Measurements from ENCODE around the gene CKLF. TPM values are rescaled to one million over a fixed set of nuclear protein-coding genes. Genes with fewer than 3 reads are reported as not detected.

The CKLF gene
- total and polyA plus RNA-seq, 2 experiments from 2014 or later, result 64.2 to 108 TPM

- in situ Hi-C loops (cut with MboI), result no loop called here
- Histone ChIP-seq H3K4me3 (no peak overlapping the region), H3K27me3 (replicated peaks; ENCODE audit: insufficient read depth) (no peaks in the 10 kb centered on the region), H3K4me2 (ENCODE audit: unreplicated experiment) (no peak overlapping the region), H2AFZ (no peak overlapping the region), H3K9ac (no peak overlapping the region), H3K9me3 (ENCODE audit: low read depth) (no peaks in the 10 kb centered on the region), H3K36me3 (ENCODE audit: low read depth) (no peaks in the 10 kb centered on the region), H3K4me1 (ENCODE audit: insufficient read depth) (no peaks in the 10 kb centered on the region), H4K20me1 (ENCODE audit: insufficient read depth) (no peaks in the 10 kb centered on the region), H3K27ac (no peak overlapping the region), H3F3A (ENCODE audit: insufficient read depth) (no peaks in the 10 kb centered on the region), H3K79me2 (ENCODE audit: insufficient read depth) (peaks cover 42% of the 10 kb centered on the region), H3K9me2 (ENCODE audit: insufficient read depth) (no peaks in the 10 kb centered on the region)
- 96 to 98% methylated on average over 3 of the region's 3 CpGs for WGBS, 2 experiments (ENCODE audit: low coverage in 1 of 2, low lambda C conversion rate in 2 of 2, missing lambda C conversion rate in 2 of 2)
- TF ChIP-seq EZH2 (IDR thresholded peaks at IDR 0.05; ENCODE audit: insufficient read depth, poor library complexity, severe bottlenecking), result no peak
- TF ChIP-seq EZH2phosphoT487 (IDR thresholded peaks at IDR 0.05; ENCODE audit: insufficient read depth, low read depth), result no peak
- no peak for DNase-seq
These were observed 9.2 kb downstream of the CKLF start for GRCh38 chr16:66561381-66562080.

- in situ Hi-C loops (cut with MboI), result no loop called here
- Histone ChIP-seq H3K27me3 (replicated peaks; ENCODE audit: insufficient read depth) (no peaks in the 10 kb centered on the region), H2AFZ (no peak overlapping the region), H3K79me2 (ENCODE audit: insufficient read depth) (peaks cover 33% of the 10 kb centered on the region), H3K27ac (no peak overlapping the region), H3K4me1 (ENCODE audit: insufficient read depth) (no peaks in the 10 kb centered on the region), H4K20me1 (ENCODE audit: insufficient read depth) (no peaks in the 10 kb centered on the region), H3K9me3 (ENCODE audit: low read depth) (no peaks in the 10 kb centered on the region), H3K36me3 (ENCODE audit: low read depth) (no peaks in the 10 kb centered on the region), H3K9me2 (ENCODE audit: insufficient read depth) (no peaks in the 10 kb centered on the region), H3F3A (ENCODE audit: insufficient read depth) (peaks cover 2% of the 10 kb centered on the region; the same call in 1 of the 2 replicates), H3K9ac (no peak overlapping the region), H3K4me3 (no peak overlapping the region), H3K4me2 (ENCODE audit: unreplicated experiment) (no peak overlapping the region)
- WGBS, 2 experiments (ENCODE audit: low coverage in 1 of 2, low lambda C conversion rate in 2 of 2, missing lambda C conversion rate in 2 of 2), result 91 to 100% methylated on average over 1 of the region's 1 CpG
- no peak for DNase-seq
- no peak for TF ChIP-seq EZH2 (IDR thresholded peaks at IDR 0.05; ENCODE audit: insufficient read depth, poor library complexity, severe bottlenecking)
- no peak for TF ChIP-seq EZH2phosphoT487 (IDR thresholded peaks at IDR 0.05; ENCODE audit: insufficient read depth, low read depth)
These were observed 10.0 kb downstream of the CKLF start for GRCh38 chr16:66562409-66562808.

- WGBS, 2 experiments (ENCODE audit: low coverage in 1 of 2, low lambda C conversion rate in 2 of 2, missing lambda C conversion rate in 2 of 2), result 82 to 87% methylated on average over 2 of the region's 2 CpGs
- in situ Hi-C loops (cut with MboI), result no loop called here
- Histone ChIP-seq H3K79me2 (ENCODE audit: insufficient read depth) (peaks cover 28% of the 10 kb centered on the region), H3K4me2 (ENCODE audit: unreplicated experiment) (no peak overlapping the region), H3K27me3 (replicated peaks; ENCODE audit: insufficient read depth) (no peaks in the 10 kb centered on the region), H3K9me2 (ENCODE audit: insufficient read depth) (no peaks in the 10 kb centered on the region), H2AFZ (no peak overlapping the region), H3K4me1 (ENCODE audit: insufficient read depth) (peaks cover under 1% of the 10 kb centered on the region; the same call in 1 of the 2 replicates), H3F3A (ENCODE audit: insufficient read depth) (peaks cover 7% of the 10 kb centered on the region), H3K27ac (no peak overlapping the region), H3K9me3 (ENCODE audit: low read depth) (no peaks in the 10 kb centered on the region), H3K4me3 (no peak overlapping the region), H3K9ac (no peak overlapping the region), H3K36me3 (ENCODE audit: low read depth) (no peaks in the 10 kb centered on the region), H4K20me1 (ENCODE audit: insufficient read depth) (no peaks in the 10 kb centered on the region)
- no peak for TF ChIP-seq EZH2phosphoT487 (IDR thresholded peaks at IDR 0.05; ENCODE audit: insufficient read depth, low read depth)
- TF ChIP-seq EZH2 (IDR thresholded peaks at IDR 0.05; ENCODE audit: insufficient read depth, poor library complexity, severe bottlenecking), result no peak
- DNase-seq, result no peak
These were observed 10.6 kb downstream of the CKLF start for GRCh38 chr16:66562986-66563385.

- WGBS, 2 experiments (ENCODE audit: low coverage in 1 of 2, low lambda C conversion rate in 2 of 2, missing lambda C conversion rate in 2 of 2), result 88 to 97% methylated on average over 2 of the region's 2 CpGs
- TF ChIP-seq EZH2phosphoT487 (IDR thresholded peaks at IDR 0.05; ENCODE audit: insufficient read depth, low read depth) (no peak), EZH2 (IDR thresholded peaks at IDR 0.05; ENCODE audit: insufficient read depth, poor library complexity, severe bottlenecking) (no peak)
- Histone ChIP-seq H4K20me1 (ENCODE audit: insufficient read depth) (no peaks in the 10 kb centered on the region), H3F3A (ENCODE audit: insufficient read depth) (peaks cover 15% of the 10 kb centered on the region), H3K4me1 (ENCODE audit: insufficient read depth) (peaks cover 8% of the 10 kb centered on the region), H3K9ac (no peak overlapping the region), H3K9me3 (ENCODE audit: low read depth) (no peaks in the 10 kb centered on the region), H3K79me2 (ENCODE audit: insufficient read depth) (peaks cover 22% of the 10 kb centered on the region), H3K36me3 (ENCODE audit: low read depth) (no peaks in the 10 kb centered on the region), H2AFZ (no peak overlapping the region), H3K27me3 (replicated peaks; ENCODE audit: insufficient read depth) (no peaks in the 10 kb centered on the region), H3K4me3 (no peak overlapping the region), H3K9me2 (ENCODE audit: insufficient read depth) (no peaks in the 10 kb centered on the region), H3K27ac (no peak overlapping the region), H3K4me2 (ENCODE audit: unreplicated experiment) (no peak overlapping the region)
- in situ Hi-C loops (cut with MboI), result no loop called here
- DNase-seq, result no peak
These were observed 11.4 kb downstream of the CKLF start for GRCh38 chr16:66563574-66564334.
